Measurements from ENCODE around the gene KCND2.

DNA sequence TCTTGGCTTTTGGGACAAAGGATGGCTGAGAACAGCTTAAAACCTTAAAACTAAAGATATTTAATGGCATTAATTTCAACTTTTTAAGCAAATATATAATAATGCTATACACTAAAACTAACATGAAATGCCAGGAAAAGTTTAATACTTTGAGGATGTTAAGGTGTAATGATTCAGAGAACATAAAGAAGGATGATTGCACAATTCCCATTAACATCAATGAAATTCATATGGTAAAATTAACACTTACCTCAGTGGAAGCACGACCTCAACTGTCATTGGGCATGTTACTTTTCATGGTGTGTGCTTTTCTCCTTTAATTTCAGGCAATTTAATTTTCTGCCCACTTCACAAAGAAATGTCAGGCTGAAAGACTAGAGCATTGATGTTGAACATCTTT lies 171.7 kb downstream of the KCND2 start:
- TF ChIP-seq, protein P1, sequence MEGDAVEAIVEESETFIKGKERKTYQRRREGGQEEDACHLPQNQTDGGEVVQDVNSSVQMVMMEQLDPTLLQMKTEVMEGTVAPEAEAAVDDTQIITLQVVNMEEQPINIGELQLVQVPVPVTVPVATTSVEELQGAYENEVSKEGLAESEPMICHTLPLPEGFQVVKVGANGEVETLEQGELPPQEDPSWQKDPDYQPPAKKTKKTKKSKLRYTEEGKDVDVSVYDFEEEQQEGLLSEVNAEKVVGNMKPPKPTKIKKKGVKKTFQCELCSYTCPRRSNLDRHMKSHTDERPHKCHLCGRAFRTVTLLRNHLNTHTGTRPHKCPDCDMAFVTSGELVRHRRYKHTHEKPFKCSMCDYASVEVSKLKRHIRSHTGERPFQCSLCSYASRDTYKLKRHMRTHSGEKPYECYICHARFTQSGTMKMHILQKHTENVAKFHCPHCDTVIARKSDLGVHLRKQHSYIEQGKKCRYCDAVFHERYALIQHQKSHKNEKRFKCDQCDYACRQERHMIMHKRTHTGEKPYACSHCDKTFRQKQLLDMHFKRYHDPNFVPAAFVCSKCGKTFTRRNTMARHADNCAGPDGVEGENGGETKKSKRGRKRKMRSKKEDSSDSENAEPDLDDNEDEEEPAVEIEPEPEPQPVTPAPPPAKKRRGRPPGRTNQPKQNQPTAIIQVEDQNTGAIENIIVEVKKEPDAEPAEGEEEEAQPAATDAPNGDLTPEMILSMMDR (IDR thresholded peaks at IDR 0.05) = no peak
- TF ChIP-seq POLR2A (IDR thresholded peaks at IDR 0.05; ENCODE audit: low read depth) = no peak

Data from esophagus muscularis mucosa (tissue), 3 donors.